Dermis blood vessel endothelial cell (primary cell): ENCODE data around the gene MKNK1. TPM values are rescaled to one million over a fixed set of nuclear protein-coding genes. Genes with fewer than 3 reads are reported as not detected.

Experiments
- DNase-seq: peaks from one replicate; pipeline ENCODE4 v3.0.0; 2010
- total RNA-seq: library from RNA; depleted of rRNA; stranded (reverse); fragments of >200 nt; gene quantifications from 2 replicates; pipeline ENCODE4 v1.2.3, GENCODE V29; 2014

MKNK1 gene
- total RNA-seq, 1 donor from 2014 or later = 26.4 TPM

DNA sequence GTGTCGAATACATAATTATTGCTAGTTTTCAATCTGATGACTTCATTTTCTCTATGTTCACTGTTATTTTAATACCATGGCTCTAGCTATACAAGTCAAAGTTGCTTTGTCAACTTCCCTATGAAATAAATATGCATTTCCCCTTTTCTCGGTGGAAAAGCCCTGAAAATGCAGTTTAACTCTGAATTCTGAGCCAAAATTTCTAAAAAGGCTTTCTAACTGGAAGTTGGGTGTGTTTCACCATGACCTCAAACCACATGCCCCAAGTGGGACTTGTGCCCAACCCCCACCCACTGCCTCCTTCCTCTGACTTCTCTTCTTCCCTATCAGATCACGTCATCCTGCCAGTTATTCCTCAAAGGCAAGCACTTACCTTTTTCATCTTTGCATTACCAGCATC lies 8.9 kb downstream of the MKNK1 start:
- DNase-seq = no peak

GRCh38 chr1:46594063-46594462 lies 10.0 kb downstream of the MKNK1 start:
- DNase-seq = no peak

GRCh38 chr1:46592823-46593222 lies 11.2 kb downstream of the MKNK1 start:
- DNase-seq = no peak

DNA sequence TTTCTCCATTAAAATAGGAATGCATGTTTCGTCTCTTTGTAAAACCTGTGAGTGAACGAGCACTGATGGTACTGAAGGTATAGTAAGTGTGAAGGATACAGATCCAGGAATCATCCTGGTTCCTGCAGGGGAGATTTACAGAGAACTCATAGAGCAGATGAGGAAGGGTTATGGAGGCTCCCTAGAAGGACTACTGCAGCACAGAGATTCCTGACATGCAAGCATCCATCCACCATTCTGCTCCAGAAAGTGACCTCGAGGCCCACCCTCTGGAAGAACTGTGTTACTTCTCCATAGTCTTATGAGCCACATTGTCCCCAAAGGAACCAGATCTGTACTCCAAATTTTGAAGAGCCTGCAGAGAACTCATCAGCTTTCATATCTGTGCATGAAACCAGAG lies 14.5 kb downstream of the MKNK1 start:
- no peak for DNase-seq

GRCh38 chr1:46587069-46587468 lies 17.0 kb downstream of the MKNK1 start:
- no peak for DNase-seq

DNA sequence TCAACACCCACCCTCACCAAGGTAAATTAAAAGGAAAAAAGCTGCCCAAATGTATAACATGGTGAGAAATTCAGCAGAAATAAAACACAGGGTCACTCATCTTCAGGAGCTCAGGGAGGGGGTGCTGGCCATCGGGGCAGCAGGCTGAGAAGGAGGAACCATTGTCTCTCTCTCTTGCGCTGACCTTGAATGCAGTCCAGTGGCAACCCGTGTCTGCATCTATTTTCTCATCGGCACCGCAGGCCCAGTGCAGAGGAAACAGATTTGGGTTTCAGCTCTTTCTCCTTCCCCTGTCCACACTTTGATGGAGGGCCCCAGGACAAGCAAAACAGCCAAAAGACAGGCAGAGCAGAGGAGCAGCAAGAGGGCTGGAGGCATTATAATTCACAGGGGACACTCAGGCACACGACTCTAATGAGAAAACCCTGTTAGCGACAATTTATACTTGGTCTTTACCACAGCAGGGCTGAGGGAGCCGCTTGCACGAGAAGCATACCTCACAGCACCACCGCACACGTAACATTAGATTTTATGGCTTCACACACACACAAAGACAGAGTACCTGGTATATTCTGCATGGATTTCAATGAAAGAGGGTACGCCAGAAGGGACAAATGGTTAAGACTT lies 18.6 kb downstream of the MKNK1 start:
- no peak for DNase-seq

DNA sequence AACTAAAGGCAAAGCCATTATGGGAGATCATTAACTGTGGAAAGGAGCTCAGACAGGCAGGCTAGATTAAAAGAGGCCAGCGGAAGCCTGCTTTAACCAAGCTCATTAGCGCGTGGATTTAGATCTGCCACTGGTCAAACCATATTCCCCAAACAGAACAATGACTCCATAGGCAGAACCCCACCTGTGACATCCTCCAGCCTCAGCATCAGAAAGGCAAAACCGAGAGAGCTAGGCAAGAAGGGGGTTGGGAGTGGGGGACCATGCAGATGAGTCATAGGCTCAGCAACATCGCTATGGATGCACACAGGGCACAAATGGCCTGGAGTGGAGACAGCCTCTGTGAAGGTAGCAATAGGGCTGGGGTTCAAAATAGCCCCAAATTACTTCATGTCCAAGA lies 20.6 kb downstream of the MKNK1 start:
- DNase-seq = no peak

DNA sequence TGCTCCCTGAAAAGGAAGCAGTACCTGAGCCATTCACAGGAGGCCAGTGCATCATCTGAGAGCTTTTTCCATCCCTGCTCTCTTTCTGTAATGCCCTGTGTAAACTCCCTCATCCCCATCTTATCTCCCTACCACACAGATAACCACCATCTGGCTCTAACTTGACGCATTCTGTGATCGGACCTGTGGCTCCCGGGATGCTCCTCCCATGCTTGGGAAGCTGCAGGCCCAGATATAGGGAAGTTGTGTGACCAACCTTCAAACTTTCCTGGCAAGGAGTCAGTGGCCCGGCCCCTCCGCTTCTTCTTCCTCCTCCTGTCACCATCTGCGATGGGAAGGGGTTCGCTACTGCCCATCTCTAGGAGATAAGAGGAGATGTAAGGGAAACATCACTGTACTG lies 21.1 kb downstream of the MKNK1 start:
- DNase-seq = no peak

- no peak for DNase-seq
Observed at GRCh38 chr1:46581681-46582455, 22.2 kb downstream of the MKNK1 start.

DNA sequence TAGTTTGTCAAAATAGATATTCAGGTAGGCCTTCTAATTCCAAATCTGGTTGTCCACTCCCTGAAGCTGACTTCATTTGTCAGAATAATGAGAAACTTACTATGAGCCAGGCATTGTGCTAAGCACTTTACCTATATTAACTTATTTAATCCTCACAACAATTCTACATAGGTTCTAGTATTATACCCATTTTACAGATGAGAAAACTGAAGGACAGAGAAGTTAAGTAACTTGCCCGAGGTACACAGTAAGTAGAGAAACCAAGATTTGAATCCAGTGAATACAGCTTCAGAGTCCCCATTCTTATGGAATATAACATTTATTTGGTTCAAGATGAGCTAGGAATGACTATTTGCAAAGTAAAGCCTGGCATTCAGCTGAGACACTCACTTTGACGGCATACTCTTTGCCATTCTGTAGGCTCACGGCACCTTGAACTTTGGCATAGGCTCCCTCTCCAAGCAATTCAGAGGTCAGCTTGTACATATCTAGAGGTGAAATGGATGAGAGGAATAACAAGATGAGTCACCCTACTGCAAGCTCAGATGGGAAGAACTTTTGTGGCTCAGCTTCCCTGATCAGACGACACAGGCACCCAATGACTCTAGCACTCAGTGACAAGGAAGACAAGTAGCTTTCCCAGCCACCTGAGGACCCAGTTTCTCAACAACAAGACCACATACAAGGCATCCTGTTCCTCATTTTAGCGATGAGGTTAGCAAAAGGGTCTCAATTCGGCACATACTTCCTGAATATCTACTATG lies 23.7 kb downstream of the MKNK1 start:
- DNase-seq = no peak

GRCh38 chr1:46577671-46578070 lies 26.4 kb downstream of the MKNK1 start:
- DNase-seq = no peak

GRCh38 chr1:46576596-46576995 lies 27.5 kb downstream of the MKNK1 start:
- DNase-seq = no peak

- DNase-seq = no peak
Observed at GRCh38 chr1:46575778-46576177, 28.3 kb downstream of the MKNK1 start.

DNA sequence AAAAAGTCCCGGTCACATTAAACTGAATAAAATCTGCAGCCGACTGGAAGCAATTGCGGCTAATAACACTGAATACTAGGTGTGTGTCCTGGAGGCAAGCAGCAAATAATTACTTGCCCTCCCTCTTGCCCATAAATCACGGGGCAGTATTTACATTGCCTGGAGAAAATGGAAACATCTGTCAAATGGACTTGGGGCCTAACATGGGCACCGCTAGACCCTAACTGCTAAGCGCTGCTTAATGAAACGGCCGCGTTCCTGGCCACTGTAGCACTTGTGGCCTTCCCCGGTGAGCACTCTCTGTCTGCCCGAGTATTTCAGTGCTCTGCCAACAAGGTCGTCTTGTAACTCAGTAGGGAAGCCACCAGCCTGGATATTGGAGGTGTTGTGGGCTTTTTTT lies 28.8 kb downstream of the MKNK1 start:
- DNase-seq = no peak

- no peak for DNase-seq
Observed at GRCh38 chr1:46571691-46572225, 32.3 kb downstream of the MKNK1 start.

- DNase-seq = no peak
Observed at GRCh38 chr1:46569884-46570725, 34.0 kb downstream of the MKNK1 start.

GRCh38 chr1:46569116-46569515 lies 35.0 kb downstream of the MKNK1 start:
- no peak for DNase-seq

DNA sequence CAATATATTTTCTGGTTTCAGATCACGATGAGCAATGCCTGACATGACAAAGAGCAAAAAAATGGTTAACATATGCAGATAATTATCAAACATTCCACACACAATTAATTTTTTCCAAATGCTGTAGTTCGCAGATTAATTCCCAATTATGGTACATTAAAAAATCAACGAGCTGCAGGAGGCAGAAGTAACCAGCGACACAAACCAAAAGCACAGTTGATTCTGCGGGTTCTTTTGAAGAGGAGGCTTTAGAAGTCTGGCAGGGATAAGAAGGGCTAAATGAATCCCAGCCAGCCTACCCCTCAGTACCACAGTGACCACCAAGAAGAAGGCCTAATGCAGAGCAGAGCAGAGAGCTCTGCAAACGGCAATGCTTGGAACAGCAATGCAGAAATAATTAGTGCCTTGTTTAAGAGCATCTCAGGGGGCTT lies 35.6 kb downstream of the MKNK1 start:
- DNase-seq = no peak

GRCh38 chr1:46563341-46563740 lies 40.7 kb downstream of the MKNK1 start:
- DNase-seq = no peak

- no peak for DNase-seq
Observed at GRCh38 chr1:46562498-46562897, 41.6 kb downstream of the MKNK1 start.

- no peak for DNase-seq
Observed at GRCh38 chr1:46558966-46559365, 45.1 kb downstream of the MKNK1 start.

DNA sequence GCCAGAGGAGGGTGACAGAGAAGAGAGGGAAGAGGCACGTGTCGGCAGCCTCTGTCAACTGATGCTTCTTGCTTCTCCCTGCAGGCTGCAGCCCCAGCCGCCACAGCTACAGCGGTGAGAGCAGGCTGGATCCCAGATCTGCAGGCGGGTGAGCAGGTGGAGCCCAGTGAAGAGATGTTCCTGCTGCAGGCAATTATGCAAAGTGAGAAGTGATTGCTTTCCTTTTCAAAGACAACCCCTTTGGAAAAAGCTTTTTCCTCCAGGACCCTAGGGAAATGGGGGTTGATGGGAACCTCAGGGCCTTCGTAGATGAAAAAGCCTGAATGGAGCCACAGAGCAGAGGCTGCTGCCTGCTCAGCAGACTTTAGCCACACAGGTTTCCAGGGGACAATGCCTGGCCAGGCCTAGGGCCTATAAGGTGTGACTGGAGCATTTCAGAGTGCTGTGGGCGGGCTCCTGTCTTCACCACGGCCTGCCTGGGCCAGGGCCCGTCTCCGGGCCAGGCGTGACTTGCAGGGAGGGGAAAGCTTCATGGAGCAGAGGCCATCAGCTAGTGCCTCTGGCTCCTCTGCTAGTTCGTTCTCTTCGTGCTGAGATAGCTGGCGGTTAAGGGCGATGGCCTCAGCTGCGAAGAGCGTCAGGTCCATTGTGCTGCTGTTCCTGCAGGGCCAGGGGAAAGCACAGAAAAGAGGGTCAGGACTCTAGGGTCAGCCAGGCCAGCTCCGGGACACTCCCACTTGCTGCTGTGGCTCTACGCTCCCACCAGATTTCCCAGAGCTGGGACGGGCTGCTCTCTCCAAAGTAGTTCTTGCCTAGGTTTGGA lies 45.7 kb downstream of the MKNK1 start:
- no peak for DNase-seq
